Calu3 (cell line): Measurements from ENCODE around the gene PCNA. TPM values are rescaled to one million over a fixed set of nuclear protein-coding genes. Genes with fewer than 3 reads are reported as not detected.

Source experiments
- BruUV-seq: library from RNA; stranded (reverse); fragments of 400-500 nt; replicated peaks from 2 replicates; lab custom pipeline; 2021; lab: Mats Ljungman, UMichigan
- CTCF ChIA-PET: fragments of 300-600 bp; sonication (Branson Sonifier 250); formaldehyde crosslinking; loops from one replicate; lab custom pipeline; 2022; ENCODE audit warnings: antibody characterized with exemption; lab: Charles Lee
- DNase-seq: peaks from one replicate; pipeline ENCODE4 v3.0.0; 2022
- H3K27ac Mint-ChIP-seq: one replicate; pipeline ENCODE4 v1.8.0; 2022; ENCODE audit warnings: mixed read lengths; ENCODE audit not compliant: unreplicated experiment
- H3K27me3 Mint-ChIP-seq: one replicate; pipeline ENCODE4 v1.8.0; 2022; ENCODE audit warnings: mixed read lengths; ENCODE audit not compliant: unreplicated experiment
- H3K36me3 Mint-ChIP-seq: one replicate; pipeline ENCODE4 v1.8.0; 2022; ENCODE audit warnings: mild to moderate bottlenecking, moderate library complexity, mixed read lengths; ENCODE audit not compliant: insufficient read depth, unreplicated experiment
- H3K4me1 Mint-ChIP-seq: one replicate; pipeline ENCODE4 v1.8.0; 2022; ENCODE audit warnings: mild to moderate bottlenecking, low read depth, mixed read lengths; ENCODE audit not compliant: unreplicated experiment
- H3K4me3 Mint-ChIP-seq: one replicate; pipeline ENCODE4 v1.8.0; 2022; ENCODE audit warnings: mild to moderate bottlenecking, low read depth, moderate library complexity, mixed read lengths; ENCODE audit not compliant: unreplicated experiment
- H3K9me3 Mint-ChIP-seq: one replicate; pipeline ENCODE4 v1.8.0; 2022; ENCODE audit warnings: low read depth, mixed read lengths; ENCODE audit not compliant: unreplicated experiment
- CTCF ChIP-seq: fragments of 200-600 bp; IDR thresholded peaks from one replicate; pipeline ENCODE4 v1.8.0; 2022; ENCODE audit warnings: antibody characterized with exemption; ENCODE audit not compliant: unreplicated experiment
- intact Hi-C: fragments of 100-400 bp; cut with micrococcal nuclease; formaldehyde crosslinking; loops from one replicate; pipeline ENCODE4 v1.10.0; 2022; ENCODE audit not compliant: unreplicated experiment
- total RNA-seq: library from RNA; stranded (reverse); gene quantifications from 2 replicates; pipeline ENCODE4 v1.2.3, GENCODE V29; 2022

Gene PCNA
- total RNA-seq, 1 experiment from 2014 or later = 116 TPM

GRCh38 chr20:5150226-5151076 lies 30.7 kb upstream of the PCNA start:
- CTCF ChIA-PET = no interaction called here
- no TSS peak for BruUV-seq

GRCh38 chr20:5149892-5150225 lies 30.1 kb upstream of the PCNA start:
- Mint-ChIP-seq H3K4me1 (peaks cover 34% of the 10 kb centered on the region), H3K9me3 (no peaks in the 10 kb centered on the region), H3K4me3 (no peak overlapping the region), H3K27me3 (no peaks in the 10 kb centered on the region), H3K27ac (no peak overlapping the region), H3K36me3 (no peaks in the 10 kb centered on the region)
- TF ChIP-seq CTCF = no peak
- DNase-seq = no peak
- CTCF ChIA-PET = no interaction called here
- intact Hi-C loops = no loop called here
- no TSS peak for BruUV-seq

More at GRCh38 chr20:5150226-5151076, 30.7 kb upstream of the PCNA start:
- intact Hi-C loops = no loop called here
- no peak for DNase-seq
- Mint-ChIP-seq H3K27me3 (no peaks in the 10 kb centered on the region), H3K4me1 (peaks cover 36% of the 10 kb centered on the region), H3K4me3 (no peak overlapping the region), H3K9me3 (no peaks in the 10 kb centered on the region), H3K27ac (no peak overlapping the region), H3K36me3 (no peaks in the 10 kb centered on the region)
- TF ChIP-seq CTCF = no peak

GRCh38 chr20:5148581-5148980 lies 28.8 kb upstream of the PCNA start:
- no peak overlapping the region for H3K27ac Mint-ChIP-seq
- no peak overlapping the region for H3K4me3 Mint-ChIP-seq
- no peak for DNase-seq
- no peak for TF ChIP-seq CTCF
- no TSS peak for BruUV-seq
- H3K27me3 Mint-ChIP-seq = no peaks in the 10 kb centered on the region
- intact Hi-C loops = no loop called here
- H3K4me1 Mint-ChIP-seq = peaks cover 29% of the 10 kb centered on the region
- CTCF ChIA-PET = no interaction called here
- H3K36me3 Mint-ChIP-seq = no peaks in the 10 kb centered on the region
- no peaks in the 10 kb centered on the region for H3K9me3 Mint-ChIP-seq

- DNase-seq = no peak
- CTCF ChIA-PET = no interaction called here
- intact Hi-C loops = no loop called here
- H3K4me3 Mint-ChIP-seq = no peak overlapping the region
- no peaks in the 10 kb centered on the region for H3K36me3 Mint-ChIP-seq
- H3K27me3 Mint-ChIP-seq = no peaks in the 10 kb centered on the region
- H3K27ac Mint-ChIP-seq = no peak overlapping the region
- peaks cover 18% of the 10 kb centered on the region for H3K4me1 Mint-ChIP-seq
- no TSS peak for BruUV-seq
- no peaks in the 10 kb centered on the region for H3K9me3 Mint-ChIP-seq
- TF ChIP-seq CTCF = no peak
These were observed 27.3 kb upstream of the PCNA start for GRCh38 chr20:5146871-5147592.
